Glomerular endothelial cell (primary cell): ENCODE data around the gene ATG3. TPM values are rescaled to one million over a fixed set of nuclear protein-coding genes. Genes with fewer than 3 reads are reported as not detected.
A peak's percentile ranks its signal among the peaks of the same experiment; 100 is the strongest.

Source experiments
- DNase-seq: peaks from one replicate; pipeline ENCODE4 v3.0.0-alpha.2; 2011; ENCODE audit warnings: low read depth, low spot score; ENCODE audit errors: extremely low read depth
- total RNA-seq: library from RNA; depleted of rRNA; stranded (reverse); fragments of >200 nt; gene quantifications from 2 replicates; pipeline ENCODE4 v1.2.3, GENCODE V29; 2015

The ATG3 gene
- 42.2 and 44.4 TPM in 2 replicates for total RNA-seq

GRCh38 chr3:112561734-112562529 lies at the start of gene ATG3, which contains the start of gene SLC35A5:
Gene ATG3, minus strand, starts transcription at chr3:112561962. Its CDS starts 434 bp downstream, at chr3:112561528.
Gene SLC35A5, plus strand, starts transcription at chr3:112562045. Its CDS starts 1,359 bp downstream, at chr3:112563404.
- peak; percentile 89 for DNase-seq

- DNase-seq = no peak
These were observed 48.4 kb upstream of the ATG3 start for GRCh38 chr3:112610121-112610520.

DNA sequence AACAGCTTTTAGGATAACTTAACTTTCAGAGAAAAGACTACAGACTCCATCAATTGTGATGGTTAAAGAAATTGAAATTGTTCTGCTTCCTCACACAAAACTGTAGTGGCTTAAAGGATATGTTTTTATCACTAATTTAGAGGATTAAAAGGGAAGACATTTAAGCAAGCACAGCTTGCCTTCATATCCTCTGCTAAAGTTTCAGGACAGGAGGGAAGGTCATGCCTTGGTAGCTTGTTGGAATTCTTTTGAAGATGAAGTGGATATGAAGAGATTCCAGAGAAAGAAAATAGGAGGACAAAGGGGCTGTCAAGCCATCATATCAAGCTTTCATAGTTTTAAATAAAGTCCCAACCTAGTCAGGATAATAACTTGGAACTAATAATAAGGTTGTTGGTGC lies 46.1 kb upstream of the ATG3 start:
- no peak for DNase-seq

DNA sequence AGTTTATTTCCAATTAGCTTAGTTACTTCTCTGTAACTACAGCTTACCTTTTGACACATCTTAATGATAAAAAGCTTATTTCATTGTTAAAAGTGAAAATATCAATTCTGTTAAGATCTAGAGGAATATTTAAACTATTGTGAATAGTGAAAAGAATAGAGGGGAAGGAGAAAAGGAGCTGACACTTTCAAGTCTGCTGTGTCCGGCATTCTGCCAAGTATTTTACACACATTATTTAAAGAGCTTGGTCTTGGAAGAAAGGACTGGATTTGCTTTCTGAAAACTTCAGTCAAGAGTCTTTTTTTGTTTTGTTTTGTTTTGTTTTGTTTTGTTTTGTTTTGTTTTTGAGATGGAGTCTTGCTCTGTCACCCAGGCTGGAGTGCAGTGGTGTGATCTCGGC lies 44.3 kb upstream of the ATG3 start:
- DNase-seq = no peak

- peak; percentile 99 for DNase-seq
These were observed 43.5 kb upstream of the ATG3 start for GRCh38 chr3:112605285-112605684.

- DNase-seq = peak; percentile 95
These were observed 42.8 kb upstream of the ATG3 start for GRCh38 chr3:112604536-112604935.

GRCh38 chr3:112602217-112602838 lies 40.6 kb upstream of the ATG3 start:
- DNase-seq = no peak

DNA sequence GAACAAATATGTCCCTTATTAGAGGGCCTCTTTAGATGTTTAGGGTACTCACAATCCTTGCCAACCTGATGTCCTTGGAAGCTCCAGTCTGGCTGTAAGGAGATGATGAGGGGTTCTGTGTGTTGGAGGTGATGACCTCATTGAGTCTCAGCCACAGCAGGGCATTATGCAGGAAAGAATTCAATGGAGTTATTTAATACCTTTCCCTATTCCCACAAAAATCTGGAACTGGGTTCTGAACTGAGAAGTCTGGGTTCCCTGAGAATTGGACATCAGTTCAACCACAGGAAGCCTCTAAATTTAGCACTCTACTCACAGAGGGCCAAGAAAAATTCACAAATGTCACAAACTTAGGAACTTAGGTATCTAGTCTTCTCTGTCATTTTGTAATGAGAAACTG lies 37.0 kb upstream of the ATG3 start:
- no peak for DNase-seq

GRCh38 chr3:112597945-112598344 lies 36.2 kb upstream of the ATG3 start:
- DNase-seq = no peak

DNA sequence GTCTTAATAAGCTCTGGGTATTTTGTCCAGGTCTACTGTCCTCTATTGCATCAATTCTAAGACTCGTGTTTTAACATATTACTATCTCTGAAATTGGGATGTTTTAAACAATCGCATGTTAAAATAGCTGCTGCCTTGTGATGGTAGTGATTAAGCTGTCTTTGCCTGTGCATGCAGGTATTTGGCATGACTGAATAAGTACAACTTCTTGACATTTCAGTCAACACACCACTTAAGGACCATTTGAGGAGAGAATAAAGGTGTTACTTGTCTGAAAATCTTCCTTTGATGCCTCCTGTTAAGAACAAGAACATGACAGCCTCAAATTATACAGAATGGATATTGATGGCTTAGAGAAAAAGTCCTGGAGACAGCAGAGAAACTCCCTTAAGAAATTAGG lies 33.1 kb upstream of the ATG3 start:
- DNase-seq = no peak

DNA sequence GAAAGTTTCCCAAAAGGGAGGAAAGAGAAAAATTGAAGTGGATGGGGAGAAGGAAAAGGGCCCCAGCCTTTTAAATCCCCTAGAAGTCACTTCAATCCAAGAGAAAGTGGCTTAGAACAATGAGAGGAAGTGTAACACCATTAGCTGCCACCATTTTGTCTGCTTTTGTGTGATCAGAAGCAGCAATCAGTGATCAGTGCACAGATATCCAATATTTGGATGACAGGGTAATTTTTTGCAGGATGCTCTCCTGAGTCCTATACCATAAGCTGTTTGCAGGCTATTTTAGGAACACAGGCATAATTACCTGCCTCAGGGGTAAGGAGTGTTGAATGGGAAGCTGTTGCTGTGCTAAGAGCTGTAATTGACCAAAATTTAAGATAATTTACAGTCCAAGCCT lies 31.5 kb upstream of the ATG3 start:
- DNase-seq = no peak

DNA sequence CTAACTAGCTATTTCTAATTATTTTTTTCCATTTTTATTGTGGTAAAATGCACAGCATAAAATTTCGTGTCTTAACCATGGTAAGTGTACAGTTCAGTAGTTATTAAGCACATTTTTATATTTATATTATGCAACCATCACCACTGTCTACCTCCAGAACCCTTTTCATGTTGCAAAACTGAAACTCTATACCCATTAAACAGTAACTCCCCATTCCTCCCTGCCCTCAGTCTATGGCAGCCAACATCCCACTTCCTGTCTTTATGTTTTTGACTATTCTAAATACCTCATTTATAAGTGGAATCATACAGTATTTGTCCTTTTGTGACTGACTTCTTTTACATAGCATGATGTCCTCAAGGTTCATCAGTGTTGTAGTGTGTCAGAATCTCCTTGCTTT lies 25.6 kb upstream of the ATG3 start:
- DNase-seq = no peak

GRCh38 chr3:112585782-112586181 lies 24.0 kb upstream of the ATG3 start:
- no peak for DNase-seq

- no peak for DNase-seq
These were observed 21.3 kb upstream of the ATG3 start for GRCh38 chr3:112583105-112583504.

GRCh38 chr3:112582244-112582874 lies 20.6 kb upstream of the ATG3 start:
- peak; percentile 45 for DNase-seq

DNA sequence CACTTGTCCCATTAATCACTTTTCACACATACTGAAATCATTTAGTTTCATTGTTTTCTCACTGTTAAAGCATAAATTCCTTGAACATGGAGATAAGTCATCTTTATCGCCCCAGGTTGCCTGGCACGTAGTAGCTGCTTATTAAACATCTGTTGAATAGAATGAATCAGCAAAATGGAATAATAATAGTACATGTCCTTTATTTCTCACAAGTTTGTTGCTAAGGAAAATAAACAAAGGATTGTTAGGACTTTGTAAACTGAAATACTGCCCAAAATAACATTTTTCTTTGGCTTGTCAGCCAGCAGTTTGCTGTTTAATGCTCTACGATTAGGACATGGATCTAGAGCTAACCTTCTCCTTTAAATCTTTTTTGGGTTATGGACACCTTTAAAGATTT lies 17.9 kb upstream of the ATG3 start:
- no peak for DNase-seq

- DNase-seq = no peak
These were observed 17.5 kb upstream of the ATG3 start for GRCh38 chr3:112579232-112579631.

- no peak for DNase-seq
These were observed 10.9 kb upstream of the ATG3 start for GRCh38 chr3:112572701-112573100.

- DNase-seq = no peak
These were observed 7.5 kb upstream of the ATG3 start for GRCh38 chr3:112569265-112569664.

DNA sequence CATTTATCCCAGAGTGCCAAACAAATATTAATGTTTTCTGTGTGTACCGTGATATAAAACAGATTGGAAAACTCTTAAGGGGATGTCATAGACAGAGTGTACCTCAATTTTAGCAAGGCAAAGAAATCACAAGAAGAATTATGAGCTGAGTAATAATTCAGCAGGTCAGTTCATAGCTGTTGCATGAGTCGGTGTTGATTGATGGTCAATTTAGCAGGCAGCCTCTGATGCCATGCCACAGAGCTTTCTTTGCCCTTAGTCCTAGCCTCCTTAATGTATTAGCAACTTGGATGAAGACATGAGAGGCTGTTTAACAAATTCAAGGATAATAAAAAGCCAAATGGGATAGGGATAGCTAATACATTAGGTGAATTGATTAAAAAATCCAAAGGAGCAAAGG lies 6.9 kb upstream of the ATG3 start:
- no peak for DNase-seq

- no peak for DNase-seq
These were observed 3.2 kb upstream of the ATG3 start for GRCh38 chr3:112564940-112565305.
